ENCODE results near the gene ITPR3. TPM values are rescaled to one million over a fixed set of nuclear protein-coding genes. Genes with fewer than 3 reads are reported as not detected.

The ITPR3 gene
- total RNA-seq, 1 experiment from 2014 or later, result 103 TPM

GRCh38 chr6:33641602-33642001, 20.5 kb downstream of the ITPR3 start:
- DNase-seq (ENCODE audit: low read depth, low spot score), result no peak
- Histone ChIP-seq H3K9me3 (ENCODE audit: control insufficient read depth in 1 of 2, insufficient read depth in 1 of 2, low read depth in 1 of 2, low read length in 2 of 2) (no peaks in the 10 kb centered on the region), H3K4me1 (ENCODE audit: control insufficient read depth in 1 of 2, insufficient read depth in 2 of 2, low read length in 2 of 2) (peaks cover 3 to 4% of the 10 kb centered on the region in 2 experiments; a peak in 2 of 4 replicates), H3K9ac (ENCODE audit: low read length) (no peak overlapping the region), H3K4me3 (replicated peaks in 1 of 2; ENCODE audit: low read depth in 1 of 2, low read length in 2 of 2) (no peak overlapping the region), H3K79me2 (ENCODE audit: insufficient read depth, low read length) (peaks cover 87% of the 10 kb centered on the region), H3K9me2 (ENCODE audit: insufficient read depth) (no peaks in the 10 kb centered on the region), H2AFZ (ENCODE audit: low read depth, low read length, poor library complexity, severe bottlenecking) (no peak overlapping the region), H3K27me3 (ENCODE audit: insufficient read depth, low read length) (no peaks in the 10 kb centered on the region), H3K36me3 (ENCODE audit: control insufficient read depth in 1 of 2, insufficient read depth in 2 of 2, low read length in 2 of 2) (peaks cover 4 to 14% of the 10 kb centered on the region in 2 experiments; a peak in 3 of 4 replicates), H4K20me1 (ENCODE audit: insufficient read depth) (no peaks in the 10 kb centered on the region; the same call in 1 of the 2 replicates), H3K27ac (ENCODE audit: low read depth, low read length) (no peak overlapping the region), H3K4me2 (ENCODE audit: low read length) (no peak overlapping the region)
- ChIA-PET RAD21 (ENCODE audit: low non-redundant PET in 1 of 2, low total read pairs in 2 of 2, uncharacterized antibody in 2 of 2, unreplicated experiment in 2 of 2) (no interaction called here), CTCF (no interaction called here), POLR2A (no interaction called here)
- no peak for TF ChIP-seq CEBPB (IDR thresholded peaks at IDR 0.05; ENCODE audit: low read depth)
- TF ChIP-seq POLR2A (IDR thresholded peaks at IDR 0.05; ENCODE audit: borderline replicate concordance, extremely low read depth, insufficient read depth, insufficient read length), result no peak
- no peak for TF ChIP-seq ZNF274 (IDR thresholded peaks at IDR 0.05; ENCODE audit: low read depth, low read length)
- TF ChIP-seq SIN3A (IDR thresholded peaks at IDR 0.05; ENCODE audit: low read depth), result no peak
- TF ChIP-seq TCF7L2 (IDR thresholded peaks at IDR 0.05; ENCODE audit: borderline replicate concordance, extremely low read depth, insufficient read depth, insufficient read length), result no peak
- no peak for TF ChIP-seq ELF1 (IDR thresholded peaks at IDR 0.05; ENCODE audit: borderline replicate concordance, low read depth)
- TF ChIP-seq MAX (IDR thresholded peaks at IDR 0.05), result no peak
- intact Hi-C loops (cut with micrococcal nuclease), result no loop called here
- BruUV-seq (replicated peaks), result no TSS peak
- ATAC-seq, result no peak

- H3K27me3 ChIP-seq (ENCODE audit: insufficient read depth, low read length), result no peaks in the 10 kb centered on the region
- intact Hi-C loops (cut with micrococcal nuclease), result no loop called here
- H3K4me1 ChIP-seq (ENCODE audit: control insufficient read depth in 1 of 2, insufficient read depth in 2 of 2, low read length in 2 of 2), result peaks cover 3 to 4% of the 10 kb centered on the region in 2 experiments; a peak in 2 of 4 replicates
- ChIA-PET POLR2A (no interaction called here), RAD21 (ENCODE audit: low non-redundant PET in 1 of 2, low total read pairs in 2 of 2, uncharacterized antibody in 2 of 2, unreplicated experiment in 2 of 2) (no interaction called here), CTCF (interaction anchor here (0.6 kb wide), 1 partner anchor 22 kb away, joined by 5 read pairs; the partner anchor contains the start of gene ITPR3)
- TF ChIP-seq RAD21 (IDR thresholded peaks at IDR 0.05; ENCODE audit: low read depth) (no peak), CTCF (IDR thresholded peaks at IDR 0.05 in 2 of 3, conservative IDR thresholded peaks at IDR 0.05 in 1 of 3; ENCODE audit: borderline replicate concordance in 1 of 3, insufficient read depth in 1 of 3, low read depth in 2 of 3, low read length in 2 of 3) (no peak), TCF7L2 (IDR thresholded peaks at IDR 0.05; ENCODE audit: borderline replicate concordance, extremely low read depth, insufficient read depth, insufficient read length) (no peak), POLR2AphosphoS5 (IDR thresholded peaks at IDR 0.05; ENCODE audit: low read depth, low read length) (no peak), YY1 (IDR thresholded peaks at IDR 0.05; ENCODE audit: extremely low read depth, insufficient replicate concordance, low read depth, low read length) (no peak), EGR1 (IDR thresholded peaks at IDR 0.05; ENCODE audit: low read depth) (no peak), POLR2A (IDR thresholded peaks at IDR 0.05; ENCODE audit: borderline replicate concordance, extremely low read depth, insufficient read depth, insufficient read length) (no peak), JUND (IDR thresholded peaks at IDR 0.05) (no peak)
- DNase-seq (ENCODE audit: low read depth, low spot score) (no peak), ATAC-seq (peak; percentile 38; the same call in 1 of the 2 replicates)
- no TSS peak for BruUV-seq (replicated peaks)
- H3K36me3 ChIP-seq (ENCODE audit: control insufficient read depth in 1 of 2, insufficient read depth in 2 of 2, low read length in 2 of 2), result peaks cover 4 to 21% of the 10 kb centered on the region in 2 experiments
- H3K79me2 ChIP-seq (ENCODE audit: insufficient read depth, low read length), result peaks cover 86% of the 10 kb centered on the region
- H3K4me3 ChIP-seq (replicated peaks in 1 of 2; ENCODE audit: low read depth in 1 of 2, low read length in 2 of 2), result no peak overlapping the region
- H3K4me2 ChIP-seq (ENCODE audit: low read length), result no peak overlapping the region
- no peaks in the 10 kb centered on the region for H4K20me1 ChIP-seq (ENCODE audit: insufficient read depth)
- H3K9me2 ChIP-seq (ENCODE audit: insufficient read depth), result no peaks in the 10 kb centered on the region
- no peak overlapping the region for H2AFZ ChIP-seq (ENCODE audit: low read depth, low read length, poor library complexity, severe bottlenecking)
- H3K9me3 ChIP-seq (ENCODE audit: control insufficient read depth in 1 of 2, insufficient read depth in 1 of 2, low read depth in 1 of 2, low read length in 2 of 2), result no peaks in the 10 kb centered on the region
- no peak overlapping the region for H3K9ac ChIP-seq (ENCODE audit: low read length)
- H3K27ac ChIP-seq (ENCODE audit: low read depth, low read length), result no peak overlapping the region
Observed at GRCh38 chr6:33642897-33643296, 21.8 kb downstream of the ITPR3 start.
